Activated CD8-positive, alpha-beta memory T cell treated with anti-CD3 and anti-CD28 coated beads for 1 hour (primary cell): ENCODE results near the gene RBCK1.
A peak's percentile ranks its signal among the peaks of the same experiment; 100 is the strongest.

ENCODE experiments used
- DNase-seq, 2 donors: peaks; one replicate each; pipeline ENCODE4 v3.0.0-alpha.2; 2020; ENCODE audit warnings: low read depth in 1 of 2; ENCODE audit errors: extremely low read depth in 1 of 2

RBCK1 gene

DNA sequence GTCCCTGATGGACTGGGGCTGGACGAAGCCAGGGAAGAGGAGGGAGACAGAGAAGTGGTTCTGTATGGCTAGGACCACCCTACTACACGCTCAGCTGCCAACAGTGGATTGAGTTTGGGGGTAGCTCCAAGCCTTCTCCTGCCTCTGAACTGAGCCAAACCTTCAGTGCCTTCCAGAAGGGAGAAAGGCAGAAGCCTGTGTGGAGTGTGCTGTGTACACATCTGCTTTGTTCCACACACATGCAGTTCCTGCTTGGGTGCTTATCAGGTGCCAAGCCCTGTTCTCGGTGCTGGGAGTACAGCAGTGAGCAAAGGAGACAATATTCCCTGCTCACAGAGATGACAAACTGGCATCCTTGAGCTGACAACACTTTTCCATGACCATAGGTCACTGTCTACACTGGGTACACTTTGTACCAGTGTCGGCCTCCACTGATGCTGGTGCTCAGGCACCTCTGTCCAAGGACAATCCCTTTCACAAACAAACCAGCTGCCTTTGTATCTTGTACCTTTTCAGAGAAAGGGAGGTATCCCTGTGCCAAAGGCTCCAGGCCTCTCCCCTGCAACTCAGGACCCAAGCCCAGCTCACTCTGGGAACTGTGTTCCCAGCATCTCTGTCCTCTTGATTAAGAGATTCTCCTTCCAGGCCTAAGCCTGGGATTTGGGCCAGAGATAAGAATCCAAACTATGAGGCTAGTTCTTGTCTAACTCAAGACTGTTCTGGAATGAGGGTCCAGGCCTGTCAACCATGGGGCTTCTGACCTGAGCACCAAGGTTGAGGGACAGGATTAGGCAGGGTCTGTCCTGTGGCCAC is 11.3 kb upstream of the RBCK1 start:
- no peak for DNase-seq

DNA sequence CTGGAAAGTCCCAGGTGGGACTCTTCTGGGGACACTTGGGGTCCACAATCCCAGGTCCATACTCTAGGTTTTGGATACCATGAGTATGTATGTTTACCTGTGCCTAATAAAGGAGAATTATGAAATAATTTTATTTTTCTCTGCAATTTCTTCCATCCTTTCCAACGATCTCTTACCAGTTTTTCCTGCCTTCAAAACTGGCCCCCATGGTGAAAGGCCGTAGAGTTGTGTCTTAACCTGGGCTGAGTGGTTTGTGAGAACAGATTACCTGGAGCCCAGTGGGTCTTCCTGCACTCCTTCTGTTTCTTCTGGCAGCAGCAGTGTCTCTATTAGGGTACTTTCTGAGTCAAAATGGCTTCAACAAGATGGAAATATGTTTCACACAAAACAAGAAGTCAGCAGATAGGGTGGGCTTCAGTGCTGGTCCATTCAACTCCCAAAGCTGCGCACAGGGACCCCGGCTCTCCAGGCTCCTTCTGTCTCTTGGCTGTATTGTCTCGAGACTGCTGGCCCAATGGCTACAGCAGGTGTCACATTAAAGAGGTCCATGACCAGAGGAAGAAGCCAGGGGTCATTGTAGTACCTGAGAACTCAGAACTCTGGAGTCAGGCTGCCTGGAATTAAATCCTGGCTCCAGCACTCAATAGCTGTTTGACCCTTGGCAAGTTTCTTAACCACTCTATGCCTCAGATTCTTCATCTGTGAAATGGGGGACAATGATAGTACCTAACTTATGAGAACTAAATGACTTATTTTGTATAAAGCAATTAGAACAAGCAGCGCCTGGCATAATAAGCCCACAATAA is 10.5 kb upstream of the RBCK1 start:
- no peak for DNase-seq

DNA sequence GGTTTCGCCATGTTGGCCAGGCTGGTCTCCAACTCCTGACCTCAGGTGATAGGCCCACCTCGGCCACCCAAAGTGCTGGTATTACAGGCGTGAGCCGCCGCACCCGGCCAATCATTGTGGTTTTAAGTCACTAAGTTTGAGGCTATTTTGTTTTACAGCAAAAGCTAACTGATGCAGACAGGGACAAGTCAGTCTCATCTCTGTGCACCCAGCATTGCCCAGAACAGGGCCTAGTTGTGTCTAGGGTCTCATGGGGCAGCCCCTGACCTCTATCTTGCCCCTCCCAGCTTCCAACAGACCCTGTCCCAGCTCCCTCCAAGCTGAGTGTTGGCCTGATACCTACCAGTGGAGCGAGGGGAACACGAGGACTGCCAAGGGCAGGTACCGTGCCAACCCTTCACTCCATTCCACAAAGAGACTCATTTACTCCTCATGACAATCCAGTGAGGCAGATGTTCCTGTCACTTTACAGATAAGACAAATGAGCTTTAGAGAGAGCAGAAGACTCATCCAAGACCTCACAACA is 8.9 kb upstream of the RBCK1 start:
- no peak for DNase-seq

DNA sequence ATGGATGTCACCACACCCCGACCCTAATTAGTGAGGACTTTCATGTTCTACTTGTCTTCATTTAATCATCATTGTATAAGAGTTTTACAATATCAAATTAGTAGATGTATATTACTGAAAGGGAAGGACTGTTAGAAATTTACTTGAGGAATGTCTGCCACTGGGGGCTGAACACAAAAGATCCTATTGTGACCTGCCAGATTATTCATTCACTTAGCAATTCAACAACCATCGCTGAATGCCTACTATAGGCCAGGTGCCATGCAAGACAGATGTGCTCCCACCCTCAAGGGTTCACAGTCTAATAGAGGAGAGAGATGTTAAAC is 8.0 kb upstream of the RBCK1 start:
- no peak for DNase-seq

DNA sequence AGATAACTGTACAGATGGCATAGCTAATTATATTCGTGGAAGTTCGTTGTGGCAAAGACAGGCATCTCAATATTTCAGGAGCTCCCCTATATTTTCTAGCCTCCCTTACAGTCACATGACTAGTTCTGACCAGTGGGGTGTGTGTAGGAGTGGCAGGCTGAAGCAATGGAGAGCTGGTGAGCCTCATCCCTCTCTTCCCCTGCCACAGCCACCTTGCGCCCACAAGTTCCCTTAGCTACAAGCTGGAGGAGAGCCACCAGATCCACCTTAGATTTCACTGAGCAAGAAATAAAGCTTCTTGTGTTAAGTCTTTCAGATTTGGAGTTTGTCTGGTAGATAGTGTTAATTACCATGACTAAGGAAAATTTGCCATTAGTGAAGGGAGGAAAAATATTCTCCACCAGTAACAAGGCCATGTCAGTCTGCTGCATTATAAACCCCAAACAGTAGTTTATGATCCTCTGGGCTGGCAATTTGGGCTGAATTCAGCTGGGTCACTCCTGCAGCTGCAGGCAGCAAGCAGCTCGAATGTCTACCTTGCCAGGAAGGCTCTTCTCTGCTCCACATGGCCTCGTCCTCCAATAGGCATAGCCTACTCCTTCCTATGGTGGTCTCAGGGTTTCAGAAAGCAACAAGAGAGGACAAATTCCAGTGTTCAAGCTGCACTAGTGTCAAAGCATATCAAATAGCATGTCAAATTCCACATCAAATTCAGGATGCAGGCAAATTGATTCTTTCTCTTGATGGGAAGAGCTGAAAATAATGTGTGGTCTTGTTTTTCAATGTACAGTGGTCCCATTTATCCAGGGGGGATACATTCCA is 7.4 kb upstream of the RBCK1 start:
- DNase-seq = no peak

DNA sequence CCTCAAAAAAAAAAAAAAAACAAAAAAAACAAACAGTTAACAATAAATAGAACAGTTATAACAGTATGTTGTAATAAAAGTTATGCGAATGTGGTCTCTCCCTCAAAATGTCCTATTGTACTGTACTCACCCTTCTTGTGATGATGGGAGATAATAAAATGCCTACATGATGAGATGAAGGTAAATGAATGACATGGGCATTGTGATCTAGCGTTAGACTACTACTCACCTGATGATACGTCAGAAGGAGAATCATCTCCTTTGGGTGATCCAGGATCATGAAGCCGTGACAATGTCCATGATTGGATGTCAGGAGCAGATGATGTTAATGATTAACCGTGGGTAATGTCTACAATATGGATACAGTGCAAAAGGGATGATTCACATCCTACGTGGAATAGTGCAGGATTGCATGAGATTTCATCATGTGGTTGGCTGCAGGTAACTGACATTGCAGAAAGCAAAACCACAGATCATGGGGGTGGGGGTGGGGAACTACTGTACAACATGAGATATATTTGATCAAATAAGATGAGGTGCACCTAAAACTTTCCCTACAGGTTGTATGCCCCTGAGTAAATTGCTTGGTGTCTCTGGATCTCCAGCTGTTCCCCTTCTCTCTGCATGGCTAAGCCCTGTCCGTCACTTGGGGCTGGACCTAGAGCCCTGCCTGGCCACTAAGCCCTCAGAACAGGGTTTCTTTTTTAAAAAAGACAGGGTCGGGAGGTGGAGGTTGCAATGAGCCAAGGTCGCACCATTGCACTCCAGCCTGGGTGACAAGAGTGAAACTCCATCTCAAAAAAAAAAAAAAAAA is 6.2 kb upstream of the RBCK1 start:
- no peak for DNase-seq

DNA sequence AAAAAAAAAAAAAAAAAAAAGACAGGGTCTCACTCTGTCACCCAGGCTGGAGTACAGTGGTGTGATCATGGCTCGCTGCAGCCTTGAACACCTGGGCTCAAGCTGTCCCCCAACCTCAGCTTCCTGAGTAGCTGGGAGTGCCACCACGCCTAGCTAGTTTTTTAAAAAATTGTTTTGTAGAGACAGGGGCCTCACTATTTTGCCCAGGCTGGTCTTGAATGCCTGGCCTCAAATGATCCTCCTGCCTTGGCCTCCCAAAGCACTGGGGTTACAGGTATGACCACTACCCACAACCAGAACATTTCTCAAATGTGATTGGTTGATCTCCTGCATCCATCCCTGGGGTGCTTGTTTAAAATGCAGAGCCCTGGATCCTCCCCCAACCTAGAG is 5.6 kb upstream of the RBCK1 start:
- DNase-seq = no peak

DNA sequence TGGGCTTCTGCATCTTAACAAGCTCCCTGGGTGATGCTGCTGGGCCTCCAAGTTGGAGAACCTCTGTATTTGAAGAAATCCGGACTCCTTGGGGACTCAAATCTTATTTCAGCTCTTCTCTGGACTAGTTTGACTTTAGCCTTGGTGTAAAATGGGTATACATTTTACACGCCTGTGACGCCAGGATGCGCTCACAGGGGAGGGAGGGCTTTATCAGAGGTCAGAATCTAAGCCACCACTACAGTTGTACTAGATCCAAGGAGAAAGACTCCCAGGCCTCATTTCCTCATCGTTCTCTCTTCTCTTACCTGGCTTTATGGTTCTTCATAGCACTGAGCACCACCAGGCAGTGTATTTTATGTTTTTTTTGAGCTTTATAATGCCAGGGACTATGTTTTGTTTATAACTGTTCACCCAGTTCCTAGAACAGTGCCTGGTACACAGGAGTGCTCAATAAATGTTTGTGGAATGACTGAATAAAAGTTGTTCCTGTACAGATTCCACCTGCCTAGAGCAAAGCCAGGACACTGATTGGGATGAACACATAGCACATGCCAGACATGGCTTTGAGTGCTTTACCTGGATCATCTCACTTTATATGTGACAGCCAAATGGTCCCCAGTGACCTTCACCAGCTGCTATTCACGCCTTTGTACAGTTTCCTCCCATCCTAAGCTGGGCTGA is 5.1 kb upstream of the RBCK1 start:
- DNase-seq = no peak

DNA sequence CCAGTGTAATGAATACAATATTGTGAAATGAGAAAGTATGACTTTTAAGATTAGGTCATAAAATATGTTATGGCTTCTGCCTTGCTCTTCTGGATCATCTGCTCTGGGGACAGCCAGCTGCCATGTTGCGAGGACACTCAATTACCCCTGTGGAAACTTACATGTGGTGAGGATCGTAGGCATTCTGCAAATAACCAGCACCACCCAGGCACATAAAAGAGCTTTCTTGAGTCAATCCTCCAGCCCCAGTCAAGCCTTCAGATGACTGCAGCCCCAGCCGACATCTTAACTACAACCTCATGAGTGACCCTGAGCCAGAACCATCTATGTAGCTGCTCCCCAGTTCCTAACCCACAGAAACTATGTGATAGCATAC is 4.5 kb upstream of the RBCK1 start:
- DNase-seq = no peak

DNA sequence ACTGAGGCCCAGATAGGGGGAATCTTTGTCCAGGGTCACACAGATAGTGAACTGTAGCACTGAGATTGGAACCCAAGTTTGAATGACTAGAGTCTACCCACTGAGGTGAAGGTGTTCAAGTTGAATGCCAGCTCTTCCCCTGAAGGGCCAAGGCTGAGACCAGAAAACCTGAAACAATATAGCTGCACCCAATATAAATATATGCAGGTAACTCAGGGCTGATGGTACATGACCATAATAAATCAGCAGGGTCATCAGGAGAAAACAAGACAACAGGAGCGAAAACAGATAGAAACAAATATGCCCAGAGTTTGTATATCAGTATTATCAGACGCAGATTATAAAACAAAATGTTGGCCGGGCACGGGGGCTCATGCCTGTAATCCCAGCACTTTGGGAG is 4.0 kb upstream of the RBCK1 start:
- no peak for DNase-seq

DNA sequence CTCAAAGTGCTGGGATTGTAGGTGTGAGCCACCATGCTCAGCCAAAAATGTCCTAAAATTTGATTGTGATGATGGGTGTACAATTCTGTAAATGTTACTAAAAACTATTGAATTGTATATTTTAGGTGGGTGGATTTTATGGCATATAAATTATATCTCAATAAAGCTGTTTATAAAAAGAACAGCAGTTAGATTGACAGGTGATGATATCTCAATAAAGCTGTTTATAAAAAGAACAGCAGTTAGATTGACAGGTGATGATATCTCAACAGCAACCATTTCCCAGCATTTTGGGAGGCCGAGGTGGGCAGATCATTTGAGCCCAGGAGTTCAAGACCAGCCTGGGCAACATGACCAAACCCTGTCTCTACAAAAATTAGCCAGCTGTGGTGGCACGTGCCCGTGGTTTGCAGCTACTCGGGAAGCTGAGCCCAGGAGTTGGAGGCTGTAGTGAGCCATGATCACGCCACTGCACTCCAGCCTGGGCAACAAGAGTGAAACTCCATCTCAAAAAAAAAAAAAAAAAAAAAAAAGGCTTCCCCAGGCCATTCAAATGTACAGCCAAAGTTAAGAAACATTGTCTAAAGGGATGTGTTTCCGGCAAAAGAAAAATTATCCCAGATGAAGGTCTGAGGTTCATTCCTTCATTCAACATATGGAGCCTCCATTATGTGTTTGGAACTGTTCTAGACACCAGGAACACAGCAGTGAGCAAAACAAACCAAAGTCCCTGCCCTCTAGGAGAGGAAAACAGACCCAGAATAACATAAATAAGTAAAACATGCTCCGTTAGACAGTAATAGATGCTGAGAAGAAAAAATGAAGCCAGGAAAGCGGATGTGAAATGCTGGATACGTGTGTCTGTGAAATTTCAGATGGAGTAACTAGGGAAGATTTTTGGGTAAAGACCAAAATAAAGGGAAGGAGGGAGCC is 1.6 kb upstream of the RBCK1 start:
- no peak for DNase-seq

DNA sequence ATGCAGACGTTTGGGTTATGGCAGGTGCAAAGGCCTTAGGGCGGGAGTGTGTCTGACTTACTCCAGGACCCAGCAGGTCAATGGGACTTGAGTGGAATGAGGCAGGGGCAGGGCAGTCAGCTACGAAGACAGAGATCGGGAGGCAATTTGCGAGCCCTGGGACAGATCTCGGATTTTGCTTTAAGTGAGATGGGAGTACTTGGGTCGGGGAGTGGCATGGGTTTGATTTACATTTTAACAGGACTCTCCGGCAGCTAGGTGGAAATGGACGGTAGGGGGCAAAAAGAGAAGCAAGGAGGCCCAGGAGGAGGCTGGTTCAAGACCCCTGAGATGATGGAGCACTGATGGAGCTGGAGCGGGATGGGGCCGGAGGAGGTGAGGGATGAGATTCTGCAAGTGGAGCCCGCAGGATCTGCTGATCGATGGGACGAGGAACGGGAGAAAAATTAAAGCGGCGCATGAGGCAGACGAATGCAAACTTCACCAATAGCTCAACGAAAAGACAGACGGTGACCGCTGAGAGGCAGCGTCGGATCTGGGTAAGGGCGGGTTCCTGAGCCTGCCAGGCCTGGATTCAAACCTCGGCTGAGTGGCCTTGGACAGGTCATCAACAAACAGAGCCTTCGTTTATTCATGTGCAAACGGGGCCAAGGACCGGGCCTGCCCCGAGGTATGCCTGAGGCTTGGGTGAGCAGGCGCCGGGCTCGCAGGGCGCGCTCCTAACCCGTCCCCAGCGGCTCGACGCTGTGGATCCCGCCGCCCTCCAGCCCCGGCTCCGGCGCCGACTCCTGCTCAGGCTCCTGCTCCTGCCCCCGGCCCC is 756 bp upstream of the RBCK1 start:
- DNase-seq = peak in 1 of 2 donors; percentile 51

DNA sequence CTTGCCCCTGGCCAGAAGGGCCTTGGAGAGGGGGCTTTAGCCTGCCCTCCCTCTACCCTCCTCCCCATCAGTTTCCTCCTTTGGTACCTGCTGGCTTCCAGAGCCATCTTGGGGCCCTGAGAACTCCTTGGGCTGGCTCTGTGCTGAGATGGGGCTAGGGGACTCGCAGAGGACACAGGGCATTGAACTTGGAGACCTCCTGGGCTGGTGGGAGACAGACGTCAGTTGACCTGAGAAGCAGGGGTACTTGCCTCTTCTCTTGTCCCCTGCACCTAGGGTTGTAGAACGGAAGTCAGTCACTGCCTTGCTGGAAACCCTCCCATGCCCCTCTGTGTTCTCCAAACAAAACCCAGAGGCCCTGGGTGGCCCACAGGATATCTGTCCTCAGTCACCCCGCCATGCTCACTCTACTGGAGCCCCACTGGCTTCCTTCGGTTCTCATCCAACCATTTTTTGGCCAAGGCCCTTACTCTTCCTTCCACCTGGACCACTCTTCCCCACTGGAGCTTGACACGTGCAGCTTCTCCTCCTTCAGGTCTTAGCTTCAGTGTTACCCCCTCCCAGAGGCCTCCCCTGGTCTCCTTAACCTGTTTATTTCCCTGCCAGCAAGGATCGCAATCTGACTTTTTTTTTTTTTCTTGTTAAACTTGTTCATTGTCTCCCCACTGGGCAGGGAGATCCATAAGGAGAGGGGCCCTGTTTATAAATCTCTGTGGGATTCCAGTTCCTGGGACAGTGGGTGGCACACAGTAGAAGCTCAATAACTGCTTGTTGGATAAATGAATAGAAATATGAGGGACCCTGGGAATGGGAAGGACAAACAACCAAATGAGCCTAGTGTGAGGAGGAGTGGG is 971 bp downstream of the RBCK1 start:
- DNase-seq = no peak

DNA sequence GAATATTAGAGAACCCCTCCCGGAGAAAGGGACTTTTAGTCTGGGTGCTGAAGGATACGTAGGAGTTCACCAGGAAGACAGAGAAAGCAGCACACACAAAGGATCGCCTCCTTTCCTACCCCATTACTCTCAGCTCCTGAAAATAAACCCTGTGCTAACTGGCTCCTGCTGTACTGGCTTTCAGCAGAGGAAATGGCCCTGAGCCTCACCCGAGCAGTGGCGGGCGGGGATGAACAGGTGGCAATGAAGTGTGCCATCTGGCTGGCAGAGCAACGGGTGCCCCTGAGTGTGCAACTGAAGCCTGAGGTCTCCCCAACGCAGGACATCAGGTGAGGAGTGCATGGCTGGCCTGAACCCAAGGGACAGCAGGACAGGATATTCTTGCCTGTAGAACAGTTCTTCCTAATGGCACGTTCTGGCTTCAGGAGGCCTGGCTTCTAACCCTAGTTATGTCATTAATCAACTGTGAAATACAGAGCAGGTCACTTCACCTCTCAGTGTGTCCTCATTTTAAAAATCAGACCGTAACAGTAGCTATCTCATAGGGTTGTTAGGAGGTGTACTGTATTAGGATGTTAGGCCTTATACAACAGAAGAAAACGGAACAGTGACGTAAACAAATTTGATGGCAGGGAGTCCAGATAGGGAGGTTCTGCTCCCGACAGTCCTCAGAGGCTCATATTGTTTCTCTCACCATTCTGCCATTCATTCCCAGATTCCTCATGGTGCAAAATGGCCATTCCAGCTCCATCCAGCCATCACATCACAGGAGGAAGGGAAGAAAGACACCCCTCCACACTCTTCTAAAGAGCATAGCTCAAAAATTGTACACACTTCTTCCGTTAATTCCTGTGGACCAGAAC is 1.8 kb downstream of the RBCK1 start:
- no peak for DNase-seq

DNA sequence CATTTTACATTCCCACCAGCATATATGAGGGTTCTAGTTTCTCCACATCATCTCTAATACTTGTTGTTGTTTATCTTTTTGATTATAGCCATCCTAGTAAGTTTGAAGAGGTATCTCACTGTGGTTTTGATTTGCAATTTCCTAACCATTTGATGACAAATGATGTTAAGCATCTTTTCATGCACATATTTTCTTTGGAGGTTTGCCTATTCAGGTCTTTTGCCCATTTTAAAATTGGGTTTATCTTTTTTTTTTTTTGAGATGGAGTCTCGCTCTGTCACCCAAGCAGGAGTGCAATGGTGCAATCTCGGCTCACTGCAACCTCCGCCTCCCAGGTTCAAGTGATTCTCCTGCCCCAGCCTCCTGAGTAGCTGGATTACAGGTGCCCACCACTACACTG is 4.0 kb downstream of the RBCK1 start:
- no peak for DNase-seq

DNA sequence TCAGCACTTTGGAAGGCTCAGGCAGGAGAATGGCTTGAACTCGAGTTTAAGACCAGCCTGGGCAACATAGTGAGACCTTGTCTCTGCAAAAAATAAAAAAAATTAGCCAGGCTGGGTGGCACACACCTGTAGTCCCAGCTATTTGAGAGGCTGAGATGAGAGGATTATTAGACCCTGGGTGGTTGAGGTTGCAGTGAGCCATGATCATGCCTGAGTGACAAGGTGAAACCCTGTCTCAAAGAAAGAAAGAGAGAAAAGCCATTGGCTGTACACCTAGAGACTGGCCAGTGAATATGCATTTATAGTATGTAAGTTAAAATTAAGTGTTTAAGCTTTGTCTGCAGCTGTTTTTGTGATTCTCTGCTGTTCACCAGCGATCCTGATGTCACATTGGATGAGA is 6.1 kb downstream of the RBCK1 start:
- DNase-seq = no peak
